Central memory CD8-positive, alpha-beta T cell (primary cell): Measurements from ENCODE around the gene DPP4.

ENCODE experiments used
- ATAC-seq: fragments of 150-1000 bp; cut with Tn5 transposase; replicated peaks from 2 replicates; pipeline ENCODE4 v1.10.0; 2022; ENCODE audit warnings: mild to moderate bottlenecking, moderate FRiP score, moderate number of reproducible peaks; ENCODE audit not compliant: poor library complexity, severe bottlenecking; ENCODE audit errors: extremely low read depth
- DNase-seq, 2 donors: peaks; one replicate each; pipeline ENCODE4 v3.0.0; 2021; ENCODE audit warnings: low spot score in 2 of 2
- H3K27ac Mint-ChIP-seq: one replicate; pipeline ENCODE4 v1.8.0; 2022; ENCODE audit warnings: low read depth, mild to moderate bottlenecking, moderate library complexity, mixed read lengths
- H3K27me3 Mint-ChIP-seq: one replicate; pipeline ENCODE4 v1.8.0; 2022; ENCODE audit warnings: mixed read lengths
- H3K36me3 Mint-ChIP-seq: one replicate; pipeline ENCODE4 v1.8.0; 2022; ENCODE audit warnings: mild to moderate bottlenecking, moderate library complexity, mixed read lengths; ENCODE audit not compliant: insufficient read depth
- H3K4me1 Mint-ChIP-seq: one replicate; pipeline ENCODE4 v1.8.0; 2022; ENCODE audit warnings: mixed read lengths
- H3K4me3 Mint-ChIP-seq: one replicate; pipeline ENCODE4 v1.8.0; 2022; ENCODE audit warnings: mild to moderate bottlenecking, moderate library complexity, mixed read lengths
- H3K9me3 Mint-ChIP-seq: one replicate; pipeline ENCODE4 v1.8.0; 2022; ENCODE audit warnings: mixed read lengths

The DPP4 gene

GRCh38 chr2:162079514-162079913 lies 5.5 kb upstream of the DPP4 start:
- H3K9me3 Mint-ChIP-seq = no peaks in the 10 kb centered on the region
- H3K27me3 Mint-ChIP-seq = peaks cover 19% of the 10 kb centered on the region
- DNase-seq (no peak), ATAC-seq (no peak)
- no peak overlapping the region for H3K4me3 Mint-ChIP-seq
- H3K36me3 Mint-ChIP-seq = no peaks in the 10 kb centered on the region
- H3K4me1 Mint-ChIP-seq = no peaks in the 10 kb centered on the region
- H3K27ac Mint-ChIP-seq = no peak overlapping the region

- no peak for DNase-seq
- Mint-ChIP-seq H3K27ac (no peak overlapping the region), H3K36me3 (peaks cover 3% of the 10 kb centered on the region), H3K9me3 (no peaks in the 10 kb centered on the region), H3K27me3 (peaks cover 25% of the 10 kb centered on the region), H3K4me1 (peaks cover 6% of the 10 kb centered on the region), H3K4me3 (no peak overlapping the region)
- no peak for ATAC-seq
Observed at GRCh38 chr2:162075689-162076132, 1.7 kb upstream of the DPP4 start.

- Mint-ChIP-seq H3K27me3 (peaks cover 29% of the 10 kb centered on the region), H3K36me3 (peaks cover 3% of the 10 kb centered on the region), H3K4me1 (peaks cover 6% of the 10 kb centered on the region), H3K4me3 (peak overlapping the region; percentile 76), H3K27ac (no peak overlapping the region), H3K9me3 (no peaks in the 10 kb centered on the region)
- DNase-seq (no peak), ATAC-seq (no peak)
Observed at GRCh38 chr2:162074928-162075688, 1.1 kb upstream of the DPP4 start.

GRCh38 chr2:162074632-162074895 lies 549 bp upstream of the DPP4 start:
- Mint-ChIP-seq H3K9me3 (no peaks in the 10 kb centered on the region), H3K4me3 (peak overlapping the region; percentile 76), H3K36me3 (peaks cover 3% of the 10 kb centered on the region), H3K4me1 (peaks cover 6% of the 10 kb centered on the region), H3K27ac (no peak overlapping the region), H3K27me3 (peaks cover 29% of the 10 kb centered on the region)
- no peak for DNase-seq
- ATAC-seq = no peak

GRCh38 chr2:162072976-162073887 lies 783 bp downstream of the DPP4 start:
- H3K9me3 Mint-ChIP-seq = no peaks in the 10 kb centered on the region
- DNase-seq (no peak), ATAC-seq (peak; percentile 59)
- H3K27ac Mint-ChIP-seq = no peak overlapping the region
- H3K27me3 Mint-ChIP-seq = peaks cover 29% of the 10 kb centered on the region
- H3K36me3 Mint-ChIP-seq = peaks cover 3% of the 10 kb centered on the region
- H3K4me1 Mint-ChIP-seq = peaks cover 6% of the 10 kb centered on the region
- H3K4me3 Mint-ChIP-seq = peak overlapping the region; percentile 76

- Mint-ChIP-seq H3K27me3 (peaks cover 29% of the 10 kb centered on the region), H3K36me3 (peaks cover 3% of the 10 kb centered on the region), H3K9me3 (no peaks in the 10 kb centered on the region), H3K4me3 (peak overlapping the region; percentile 76), H3K4me1 (peaks cover 6% of the 10 kb centered on the region), H3K27ac (no peak overlapping the region)
- no peak for DNase-seq
- no peak for ATAC-seq
Observed at GRCh38 chr2:162072181-162072702, 1.8 kb downstream of the DPP4 start.

GRCh38 chr2:162071001-162071400 lies 3.0 kb downstream of the DPP4 start:
- Mint-ChIP-seq H3K27me3 (peaks cover 23% of the 10 kb centered on the region), H3K4me3 (no peak overlapping the region), H3K9me3 (no peaks in the 10 kb centered on the region), H3K27ac (no peak overlapping the region), H3K4me1 (peaks cover 6% of the 10 kb centered on the region), H3K36me3 (peaks cover 3% of the 10 kb centered on the region)
- ATAC-seq = no peak
- DNase-seq = no peak

- DNase-seq = no peak
- H3K27ac Mint-ChIP-seq = no peak overlapping the region
- H3K4me1 Mint-ChIP-seq = peaks cover 6% of the 10 kb centered on the region
- no peaks in the 10 kb centered on the region for H3K9me3 Mint-ChIP-seq
- ATAC-seq = no peak
- H3K27me3 Mint-ChIP-seq = peaks cover 17% of the 10 kb centered on the region
- peaks cover 3% of the 10 kb centered on the region for H3K36me3 Mint-ChIP-seq
- no peak overlapping the region for H3K4me3 Mint-ChIP-seq
Observed at GRCh38 chr2:162070228-162070936, 3.6 kb downstream of the DPP4 start.

GRCh38 chr2:162069267-162069903 lies 4.6 kb downstream of the DPP4 start:
- ATAC-seq = no peak
- peaks cover 10% of the 10 kb centered on the region for H3K27me3 Mint-ChIP-seq
- H3K27ac Mint-ChIP-seq = no peak overlapping the region
- peaks cover 6% of the 10 kb centered on the region for H3K4me1 Mint-ChIP-seq
- no peak for DNase-seq
- H3K4me3 Mint-ChIP-seq = no peak overlapping the region
- no peaks in the 10 kb centered on the region for H3K9me3 Mint-ChIP-seq
- peaks cover 3% of the 10 kb centered on the region for H3K36me3 Mint-ChIP-seq

GRCh38 chr2:162067596-162067995 lies 6.4 kb downstream of the DPP4 start:
- H3K27ac Mint-ChIP-seq = no peak overlapping the region
- H3K36me3 Mint-ChIP-seq = no peaks in the 10 kb centered on the region
- peaks cover 10% of the 10 kb centered on the region for H3K27me3 Mint-ChIP-seq
- no peak for DNase-seq
- no peak for ATAC-seq
- H3K4me3 Mint-ChIP-seq = no peak overlapping the region
- no peaks in the 10 kb centered on the region for H3K9me3 Mint-ChIP-seq
- peaks cover 14% of the 10 kb centered on the region for H3K4me1 Mint-ChIP-seq

- H3K36me3 Mint-ChIP-seq = no peaks in the 10 kb centered on the region
- no peak overlapping the region for H3K4me3 Mint-ChIP-seq
- H3K27ac Mint-ChIP-seq = no peak overlapping the region
- no peaks in the 10 kb centered on the region for H3K9me3 Mint-ChIP-seq
- peaks cover 4% of the 10 kb centered on the region for H3K27me3 Mint-ChIP-seq
- no peak for DNase-seq
- ATAC-seq = no peak
- H3K4me1 Mint-ChIP-seq = peaks cover 19% of the 10 kb centered on the region
Observed at GRCh38 chr2:162065767-162066166, 8.2 kb downstream of the DPP4 start.

- DNase-seq (no peak), ATAC-seq (no peak)
- Mint-ChIP-seq H3K9me3 (no peaks in the 10 kb centered on the region), H3K27me3 (no peaks in the 10 kb centered on the region), H3K27ac (peak overlapping the region; percentile 24), H3K36me3 (no peaks in the 10 kb centered on the region), H3K4me1 (peaks cover 22% of the 10 kb centered on the region), H3K4me3 (peak overlapping the region; percentile 3)
Observed at GRCh38 chr2:162063899-162064298, 10.1 kb downstream of the DPP4 start.
